PC-9 (cell line): ENCODE measurements around the gene APOM. TPM values are rescaled to one million over a fixed set of nuclear protein-coding genes. Genes with fewer than 3 reads are reported as not detected.

ENCODE experiments used
- BruUV-seq: library from RNA; stranded (reverse); fragments of 400-500 nt; replicated peaks from 2 replicates; lab custom pipeline; 2021; lab: Mats Ljungman, UMichigan
- CTCF ChIA-PET: fragments of 300-600 bp; sonication (Branson Sonifier 250); formaldehyde crosslinking; loops from one replicate; lab custom pipeline; 2022; ENCODE audit warnings: antibody characterized with exemption; lab: Charles Lee
- POLR2A ChIA-PET: fragments of 300-600 bp; sonication (Branson Sonifier 250); formaldehyde crosslinking; loops from one replicate; lab custom pipeline; 2022; ENCODE audit warnings: antibody characterized with exemption; ENCODE audit not compliant: unreplicated experiment; lab: Charles Lee
- DNase-seq, 2 experiments: peaks; one replicate each; pipeline versions ENCODE4 v3.0.0 to v3.0.0-alpha.2; 2015 to 2022; ENCODE audit warnings: mixed read lengths in 1 of 2
- H2AFZ ChIP-seq: fragments of 200-600 bp; sonication (generic); 2 replicates; pipeline ENCODE4 v1.8.1; 2017; ENCODE audit warnings: antibody characterized with exemption
- H3F3A ChIP-seq: fragments of 200-600 bp; sonication (generic); 2 replicates; pipeline ENCODE4 v1.8.1; 2017; ENCODE audit warnings: antibody characterized with exemption, mild to moderate bottlenecking, low read depth; ENCODE audit not compliant: insufficient read depth
- H3K27ac ChIP-seq: fragments of 200-600 bp; sonication (generic); 2 replicates; pipeline ENCODE4 v1.6.1; 2016; ENCODE audit warnings: mixed run types
- H3K27me3 ChIP-seq: fragments of 200-600 bp; sonication (generic); 2 replicates; pipeline ENCODE4 v1.6.1; 2016; ENCODE audit warnings: low read depth, mixed run types; ENCODE audit not compliant: insufficient read depth
- H3K36me3 ChIP-seq: fragments of 200-600 bp; sonication (generic); 2 replicates; pipeline ENCODE4 v1.6.1; 2016; ENCODE audit warnings: low read depth, mixed run types
- H3K4me1 ChIP-seq: fragments of 200-600 bp; sonication (generic); replicated peaks from 2 replicates; pipeline ENCODE4 v1.6.1; 2016; ENCODE audit warnings: mixed run types; ENCODE audit not compliant: insufficient read depth
- H3K4me2 ChIP-seq: fragments of 200-600 bp; sonication (generic); 2 replicates; pipeline ENCODE4 v1.6.1; 2017; ENCODE audit warnings: mixed run types
- H3K4me3 ChIP-seq: fragments of 200-600 bp; sonication (generic); 2 replicates; pipeline ENCODE4 v1.6.1; 2016; ENCODE audit warnings: mixed run types
- H3K79me2 ChIP-seq: fragments of 200-600 bp; sonication (generic); 2 replicates; pipeline ENCODE4 v1.6.1; 2017; ENCODE audit warnings: low read depth, mixed run types
- H3K9me2 ChIP-seq: fragments of 200-600 bp; sonication (generic); 2 replicates; pipeline ENCODE4 v1.8.1; 2017; ENCODE audit warnings: mild to moderate bottlenecking; ENCODE audit not compliant: insufficient read depth
- H3K9me3 ChIP-seq: fragments of 200-600 bp; sonication (generic); 2 replicates; pipeline ENCODE4 v1.8.1; 2016; ENCODE audit warnings: low read depth; ENCODE audit not compliant: insufficient read depth
- H4K20me1 ChIP-seq: fragments of 200-600 bp; sonication (generic); 2 replicates; pipeline ENCODE4 v1.8.1; 2017; ENCODE audit not compliant: insufficient read depth
- CTCF ChIP-seq: fragments of 200-600 bp; sonication (generic); conservative IDR thresholded peaks from 2 replicates; pipeline ENCODE4 v1.6.1; 2017; ENCODE audit warnings: mixed run types, antibody characterized with exemption, mild to moderate bottlenecking, moderate library complexity
- EZH2 ChIP-seq: fragments of 200-600 bp; sonication (generic); IDR thresholded peaks from 2 replicates; pipeline ENCODE4 v1.8.0; 2017; ENCODE audit warnings: antibody characterized with exemption, low read depth
- intact Hi-C: fragments of 100-400 bp; cut with micrococcal nuclease; formaldehyde crosslinking; loops from one replicate; pipeline ENCODE4 v1.10.0; 2022; ENCODE audit not compliant: unreplicated experiment
- total RNA-seq: library from RNA; stranded (reverse); gene quantifications from 2 replicates; pipeline ENCODE4 v1.2.3, GENCODE V29; 2021

APOM gene
- total RNA-seq, 1 experiment from 2014 or later = 2.9 TPM

GRCh38 chr6:31692886-31693285 lies 37.2 kb downstream of the APOM start:
- Histone ChIP-seq H3K4me1 (no peaks in the 10 kb centered on the region; the same call in 1 of the 2 replicates), H3F3A (no peaks in the 10 kb centered on the region; the same call in 1 of the 2 replicates), H3K27ac (no peak overlapping the region), H3K79me2 (no peaks in the 10 kb centered on the region), H3K27me3 (no peaks in the 10 kb centered on the region), H3K36me3 (peaks cover 3% of the 10 kb centered on the region; the same call in 1 of the 2 replicates), H3K4me2 (no peak overlapping the region), H3K9me3 (no peaks in the 10 kb centered on the region), H2AFZ (no peak overlapping the region), H3K4me3 (no peak overlapping the region), H4K20me1 (no peaks in the 10 kb centered on the region; the same call in 1 of the 2 replicates), H3K9me2 (no peaks in the 10 kb centered on the region)
- TF ChIP-seq CTCF (no peak), EZH2 (no peak)
- BruUV-seq = no TSS peak
- ChIA-PET POLR2A (no interaction called here), CTCF (no interaction called here)
- intact Hi-C loops = no loop called here
- no peak for DNase-seq

DNA sequence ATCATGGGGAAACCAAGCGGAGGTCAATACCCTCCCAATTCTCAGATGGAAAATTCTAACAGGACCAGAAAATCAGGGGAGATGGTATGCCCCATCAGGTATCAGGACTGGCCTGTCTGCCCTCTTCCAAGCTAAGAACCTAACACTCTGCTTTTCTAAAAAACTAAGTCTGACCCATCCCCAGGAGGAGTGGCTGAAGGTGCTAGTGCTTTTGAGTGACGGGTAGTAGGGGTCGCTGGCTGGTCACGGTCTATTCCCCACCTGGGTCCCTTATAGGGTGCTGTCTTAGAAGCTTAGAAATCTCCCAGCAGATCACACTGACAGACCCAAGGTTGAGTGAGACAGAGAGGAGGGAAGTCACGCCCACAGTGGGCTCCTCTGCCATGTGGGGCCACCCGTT lies 37.8 kb downstream of the APOM start:
- no peaks in the 10 kb centered on the region for H3K9me3 ChIP-seq
- intact Hi-C loops = no loop called here
- no peaks in the 10 kb centered on the region for H3K9me2 ChIP-seq
- CTCF ChIA-PET = interaction anchor here (0.6 to 0.7 kb wide), 2 partner anchors 17 to 56 kb away, joined by 3 to 6 read pairs; no protein-coding TSS in a partner anchor
- H2AFZ ChIP-seq = no peak overlapping the region
- H3F3A ChIP-seq = no peaks in the 10 kb centered on the region; the same call in 1 of the 2 replicates
- no TSS peak for BruUV-seq
- H3K27me3 ChIP-seq = no peaks in the 10 kb centered on the region
- no peak overlapping the region for H3K27ac ChIP-seq
- no peaks in the 10 kb centered on the region for H3K79me2 ChIP-seq
- no peaks in the 10 kb centered on the region; the same call in 1 of the 2 replicates for H4K20me1 ChIP-seq
- no peak for TF ChIP-seq EZH2
- TF ChIP-seq CTCF = no peak
- no peak overlapping the region for H3K4me3 ChIP-seq
- no peak overlapping the region for H3K4me2 ChIP-seq
- POLR2A ChIA-PET = no interaction called here
- H3K4me1 ChIP-seq = no peaks in the 10 kb centered on the region; the same call in 1 of the 2 replicates
- peaks cover 3% of the 10 kb centered on the region; the same call in 1 of the 2 replicates for H3K36me3 ChIP-seq
- DNase-seq = no peak

GRCh38 chr6:31697555-31697954 lies 41.9 kb downstream of the APOM start:
- intact Hi-C loops = no loop called here
- Histone ChIP-seq H3K79me2 (peaks cover 23% of the 10 kb centered on the region), H3F3A (no peaks in the 10 kb centered on the region), H3K4me3 (no peak overlapping the region), H3K27me3 (no peaks in the 10 kb centered on the region), H3K4me2 (no peak overlapping the region), H3K9me2 (no peaks in the 10 kb centered on the region), H3K36me3 (peaks cover 6% of the 10 kb centered on the region; the same call in 1 of the 2 replicates), H3K9me3 (no peaks in the 10 kb centered on the region), H3K27ac (no peak overlapping the region), H4K20me1 (no peaks in the 10 kb centered on the region; the same call in 1 of the 2 replicates), H2AFZ (no peak overlapping the region), H3K4me1 (peaks cover 9% of the 10 kb centered on the region; the same call in 1 of the 2 replicates)
- TF ChIP-seq EZH2 (no peak), CTCF (no peak)
- ChIA-PET CTCF (no interaction called here), POLR2A (no interaction called here)
- no TSS peak for BruUV-seq
- DNase-seq = no peak
